ENCODE results near the gene CCDC85C. TPM values are rescaled to one million over a fixed set of nuclear protein-coding genes. Genes with fewer than 3 reads are reported as not detected.
A peak's percentile ranks its signal among the peaks of the same experiment; 100 is the strongest.

Gene CCDC85C
- total and polyA plus RNA-seq, 2 experiments from 2014 or later, result 4.5 to 24.9 TPM

- Histone ChIP-seq H4K20me1 (replicated peaks; ENCODE audit: insufficient read depth) (peaks cover 24% of the 10 kb centered on the region; the same call in 1 of the 2 replicates), H3K4me2 (no peak overlapping the region), H3K4me1 (ENCODE audit: insufficient read depth) (peaks cover 3% of the 10 kb centered on the region), H3K9me2 (ENCODE audit: insufficient read depth) (no peaks in the 10 kb centered on the region), H3K27ac (ENCODE audit: low read depth) (no peak overlapping the region), H3K4me3 (no peak overlapping the region), H3K27me3 (ENCODE audit: insufficient read depth) (no peaks in the 10 kb centered on the region), H2AFZ (no peak overlapping the region), H3K79me2 (replicated peaks; ENCODE audit: insufficient read depth) (peaks cover 49% of the 10 kb centered on the region), H3K36me3 (ENCODE audit: insufficient read depth) (no peaks in the 10 kb centered on the region), H3F3A (replicated peaks; ENCODE audit: low read depth) (no peaks in the 10 kb centered on the region)
- TF ChIP-seq JUNB (IDR thresholded peaks at IDR 0.05; ENCODE audit: unreplicated experiment) (no peak), ZNF462 (CRISPR knock-in tag; IDR thresholded peaks at IDR 0.05) (no peak), ZNF114 (CRISPR knock-in tag; IDR thresholded peaks at IDR 0.05) (no peak), EZH2phosphoT487 (IDR thresholded peaks at IDR 0.05; ENCODE audit: unreplicated experiment) (no peak)
- H3K27ac Mint-ChIP-seq, result no peak overlapping the region
- H3K27me3 Mint-ChIP-seq (ENCODE audit: insufficient read depth, low read depth, poor library complexity), result peaks cover 12% of the 10 kb centered on the region
- ATAC-seq (no peak), DNase-seq (ENCODE audit: low spot score) (no peak)
- H3K36me3 Mint-ChIP-seq (ENCODE audit: low read depth), result peaks cover 8% of the 10 kb centered on the region; the same call in 2 of the 3 replicates
- H3K4me3 Mint-ChIP-seq, result no peak overlapping the region
- H3K9me3 Mint-ChIP-seq, result peaks cover 5% of the 10 kb centered on the region; the same call in 1 of the 3 replicates
- H3K4me1 Mint-ChIP-seq, result peaks cover 21% of the 10 kb centered on the region
Observed at GRCh38 chr14:99554757-99555531, 49.1 kb downstream of the CCDC85C start.

- Histone ChIP-seq H4K20me1 (replicated peaks; ENCODE audit: insufficient read depth) (peaks cover 24% of the 10 kb centered on the region; the same call in 1 of the 2 replicates), H2AFZ (no peak overlapping the region), H3K36me3 (ENCODE audit: insufficient read depth) (no peaks in the 10 kb centered on the region), H3K4me3 (no peak overlapping the region), H3K27ac (ENCODE audit: low read depth) (no peak overlapping the region), H3K9me2 (ENCODE audit: insufficient read depth) (no peaks in the 10 kb centered on the region), H3K27me3 (ENCODE audit: insufficient read depth) (no peaks in the 10 kb centered on the region), H3K79me2 (replicated peaks; ENCODE audit: insufficient read depth) (peaks cover 52% of the 10 kb centered on the region), H3K4me2 (no peak overlapping the region), H3F3A (replicated peaks; ENCODE audit: low read depth) (no peaks in the 10 kb centered on the region), H3K4me1 (ENCODE audit: insufficient read depth) (peaks cover 11% of the 10 kb centered on the region)
- DNase-seq (ENCODE audit: low spot score) (no peak), ATAC-seq (no peak)
- Mint-ChIP-seq H3K4me3 (no peak overlapping the region), H3K27me3 (ENCODE audit: insufficient read depth, low read depth, poor library complexity) (peaks cover 12% of the 10 kb centered on the region), H3K9me3 (peaks cover 5% of the 10 kb centered on the region; the same call in 1 of the 3 replicates), H3K27ac (peak overlapping the region; percentile 85), H3K4me1 (peaks cover 29% of the 10 kb centered on the region), H3K36me3 (ENCODE audit: low read depth) (peaks cover 8% of the 10 kb centered on the region; the same call in 2 of the 3 replicates)
- TF ChIP-seq ZNF114 (CRISPR knock-in tag; IDR thresholded peaks at IDR 0.05) (no peak), ETS1 (IDR thresholded peaks at IDR 0.05) (no peak)
Observed at GRCh38 chr14:99554184-99554583, 49.8 kb downstream of the CCDC85C start.
